OCI-M2 (cell line): Measurements from ENCODE around the gene FAM53A.
"Not testable (repeated sequence)": the region's sequence is repeated elsewhere in the genome, so short reads cannot be mapped to it uniquely, and the experiment has no call there.

Source experiments
- DNase-seq: peaks from one replicate; lab custom pipeline; 2025; ENCODE audit not compliant: unreplicated experiment; lab: John Stamatoyannopoulos, UW

The FAM53A gene

GRCh38 chr4:1686440-1687036 is 2.4 kb upstream of the FAM53A start:
- DNase-seq, result no peak

GRCh38 chr4:1685235-1686150 is 1.4 kb upstream of the FAM53A start:
- DNase-seq, result no peak

- DNase-seq, result no peak
Observed at GRCh38 chr4:1684506-1685234, 557 bp upstream of the FAM53A start.

GRCh38 chr4:1683261-1683735 is 815 bp downstream of the FAM53A start:
- no peak for DNase-seq

- DNase-seq, result no peak
Observed at GRCh38 chr4:1682860-1683259, 1.3 kb downstream of the FAM53A start.

- no peak for DNase-seq
Observed at GRCh38 chr4:1678244-1678643, 5.9 kb downstream of the FAM53A start.

- no peak for DNase-seq
Observed at GRCh38 chr4:1676605-1677525, 7.2 kb downstream of the FAM53A start.

GRCh38 chr4:1675802-1676137 is 8.3 kb downstream of the FAM53A start:
- DNase-seq, result no peak

- DNase-seq, result no peak
Observed at GRCh38 chr4:1675136-1675801, 8.8 kb downstream of the FAM53A start.

GRCh38 chr4:1674682-1675081 is 9.4 kb downstream of the FAM53A start:
- DNase-seq, result no peak

- DNase-seq, result no peak
Observed at GRCh38 chr4:1673671-1674070, 10.4 kb downstream of the FAM53A start.

- DNase-seq, result not testable (repeated sequence)
Observed at GRCh38 chr4:1671011-1671410, 13.1 kb downstream of the FAM53A start.

- no peak for DNase-seq
Observed at GRCh38 chr4:1670279-1670678, 13.8 kb downstream of the FAM53A start.

GRCh38 chr4:1669850-1670249 is 14.3 kb downstream of the FAM53A start:
- DNase-seq, result no peak

GRCh38 chr4:1669270-1669669 is 14.8 kb downstream of the FAM53A start:
- DNase-seq, result no peak

- DNase-seq, result no peak
Observed at GRCh38 chr4:1668488-1668840, 15.6 kb downstream of the FAM53A start.

GRCh38 chr4:1667273-1667672 is 16.8 kb downstream of the FAM53A start:
- no peak for DNase-seq

- DNase-seq, result no peak
Observed at GRCh38 chr4:1666391-1666790, 17.7 kb downstream of the FAM53A start.

- DNase-seq, result no peak
Observed at GRCh38 chr4:1664141-1664540, 20.0 kb downstream of the FAM53A start.

GRCh38 chr4:1663549-1663948 is 20.6 kb downstream of the FAM53A start:
- no peak for DNase-seq
